ENCODE results near the gene CD207.

- TF ChIP-seq EZH2 (IDR thresholded peaks at IDR 0.05; ENCODE audit: insufficient read depth, poor library complexity, severe bottlenecking), result no peak
- TF ChIP-seq EZH2phosphoT487 (IDR thresholded peaks at IDR 0.05; ENCODE audit: insufficient read depth, low read depth), result no peak
Observed at GRCh38 chr2:70871398-70872211, 36.0 kb upstream of the CD207 start.
